Astrocyte (in vitro differentiated cells and primary cell): ENCODE measurements around the gene PTRH1. TPM values are rescaled to one million over a fixed set of nuclear protein-coding genes. Genes with fewer than 3 reads are reported as not detected.

Experiments
- DNase-seq: peaks from one replicate; pipeline ENCODE4 v3.0.0-alpha.2; 2010; ENCODE audit warnings: low read depth
- FAIRE-seq: peaks from 2 replicates; lab custom pipeline; 2011; peaks lifted over from hg19 to GRCh38; lab: Jason Lieb, UNC
- H2AFZ ChIP-seq: 2 replicates; pipeline ENCODE4 v1.6.0; 2012; ENCODE audit warnings: low read depth, low read length, inconsistent platforms
- H3K27ac ChIP-seq: 2 replicates; pipeline ENCODE4 v1.5.1; 2011; ENCODE audit warnings: low read depth, low read length, inconsistent platforms
- H3K27me3 ChIP-seq: 2 replicates; pipeline ENCODE4 v1.6.0; 2011; ENCODE audit warnings: low read length, inconsistent platforms; ENCODE audit not compliant: insufficient read depth
- H3K36me3 ChIP-seq: 2 replicates; pipeline ENCODE4 v1.5.1; 2011; ENCODE audit warnings: low read length, inconsistent platforms; ENCODE audit not compliant: insufficient read depth
- H3K4me1 ChIP-seq: 2 replicates; pipeline ENCODE4 v1.5.1; 2011; ENCODE audit warnings: low read length, inconsistent platforms; ENCODE audit not compliant: insufficient read depth
- H3K4me2 ChIP-seq: 2 replicates; pipeline ENCODE4 v1.6.0; 2012; ENCODE audit warnings: low read length, inconsistent platforms
- H3K4me3 ChIP-seq: 2 replicates; pipeline ENCODE4 v1.5.1; 2011; ENCODE audit warnings: low read depth, mild to moderate bottlenecking, low read length, inconsistent platforms; ENCODE audit not compliant: insufficient read depth
- H3K79me2 ChIP-seq: 2 replicates; pipeline ENCODE4 v1.6.0; 2012; ENCODE audit warnings: mild to moderate bottlenecking, low read length, inconsistent platforms; ENCODE audit not compliant: insufficient read depth
- H3K9ac ChIP-seq: 2 replicates; pipeline ENCODE4 v1.6.0; 2012; ENCODE audit warnings: mild to moderate bottlenecking, low read length, inconsistent platforms
- H3K9me3 ChIP-seq: 2 replicates; pipeline ENCODE4 v1.5.1; 2012; ENCODE audit warnings: low read depth, mild to moderate bottlenecking, low read length, inconsistent platforms; ENCODE audit not compliant: insufficient read depth
- H4K20me1 ChIP-seq: 2 replicates; pipeline ENCODE4 v1.6.0; 2012; ENCODE audit warnings: low read length, inconsistent platforms; ENCODE audit not compliant: insufficient read depth
- H3K27ac Mint-ChIP-seq: one replicate; pipeline ENCODE4 v1.8.0; 2021; ENCODE audit warnings: mild to moderate bottlenecking, mixed read lengths; ENCODE audit not compliant: unreplicated experiment
- H3K27me3 Mint-ChIP-seq: one replicate; pipeline ENCODE4 v1.8.0; 2021; ENCODE audit warnings: low read depth, mixed read lengths; ENCODE audit not compliant: unreplicated experiment
- H3K36me3 Mint-ChIP-seq: one replicate; pipeline ENCODE4 v1.8.0; 2021; ENCODE audit warnings: low read depth, mixed read lengths; ENCODE audit not compliant: unreplicated experiment
- H3K4me1 Mint-ChIP-seq: one replicate; pipeline ENCODE4 v1.8.0; 2021; ENCODE audit warnings: low read depth, mixed read lengths; ENCODE audit not compliant: unreplicated experiment
- H3K4me3 Mint-ChIP-seq: one replicate; pipeline ENCODE4 v1.8.0; 2021; ENCODE audit warnings: mild to moderate bottlenecking, moderate library complexity, mixed read lengths; ENCODE audit not compliant: unreplicated experiment
- H3K9me3 Mint-ChIP-seq: one replicate; pipeline ENCODE4 v1.8.0; 2021; ENCODE audit warnings: mild to moderate bottlenecking, mixed read lengths; ENCODE audit not compliant: unreplicated experiment
- CTCF ChIP-seq: IDR thresholded peaks from 2 replicates; pipeline ENCODE4 v1.5.1; 2011; ENCODE audit warnings: low read depth, mild to moderate bottlenecking, inconsistent platforms, low read length, moderate library complexity; ENCODE audit not compliant: insufficient read depth
- EZH2 ChIP-seq: IDR thresholded peaks from 2 replicates; pipeline ENCODE4 v1.6.1; 2012; ENCODE audit warnings: mild to moderate bottlenecking, low read length, inconsistent platforms; ENCODE audit not compliant: insufficient read depth
- total RNA-seq: library from RNA; stranded (reverse); gene quantifications from 2 replicates; pipeline ENCODE4 v1.2.1, GENCODE V29; 2021

Gene PTRH1
- total RNA-seq, 1 donor from 2014 or later: 9.9 TPM

DNA sequence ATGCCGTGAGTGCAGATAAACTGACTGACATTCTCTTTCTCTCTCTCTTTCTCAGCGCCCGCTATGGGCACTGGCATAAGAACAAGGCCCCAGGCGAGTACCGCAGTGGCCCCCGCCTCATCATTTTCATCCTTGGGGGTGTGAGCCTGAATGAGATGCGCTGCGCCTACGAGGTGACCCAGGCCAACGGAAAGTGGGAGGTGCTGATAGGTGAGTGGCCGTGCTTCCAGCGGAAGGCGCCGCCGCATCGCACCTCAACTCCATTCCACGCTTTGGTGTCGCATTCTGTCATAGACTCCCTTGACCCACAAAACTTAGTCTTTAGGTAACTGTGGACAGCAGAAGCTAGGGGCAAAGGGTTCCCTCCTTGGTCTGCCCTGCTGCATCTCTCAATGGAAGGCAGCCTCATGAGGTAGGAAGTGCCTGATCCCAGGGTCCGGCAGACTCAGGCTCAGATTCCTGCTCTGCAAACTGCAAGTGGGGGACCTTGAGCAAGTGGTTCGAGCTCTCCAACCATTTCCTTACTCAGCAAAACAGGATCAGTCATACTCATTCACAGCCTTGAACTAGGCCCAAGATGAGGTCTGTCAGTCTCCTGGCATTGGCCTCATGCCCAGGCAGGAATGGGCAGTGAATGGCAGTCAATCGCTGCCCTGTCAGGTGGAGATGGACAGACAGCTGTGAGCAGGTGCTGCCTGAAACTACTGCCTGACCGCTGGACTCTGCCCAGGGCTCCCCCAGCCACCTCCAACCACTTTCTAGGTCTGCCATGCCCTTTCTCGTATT lies 32.9 kb downstream of the PTRH1 start:
- TF ChIP-seq EZH2 (no peak), CTCF (no peak)
- H3K4me3 ChIP-seq: no peak overlapping the region
- H3K79me2 ChIP-seq: no peaks in the 10 kb centered on the region
- peaks cover 16% of the 10 kb centered on the region for H3K4me1 Mint-ChIP-seq
- H3K27ac ChIP-seq: no peak overlapping the region
- H3K4me2 ChIP-seq: no peak overlapping the region
- H3K27me3 Mint-ChIP-seq: peaks cover 4% of the 10 kb centered on the region
- no peaks in the 10 kb centered on the region for H4K20me1 ChIP-seq
- no peaks in the 10 kb centered on the region for H3K9me3 ChIP-seq
- peaks cover 4% of the 10 kb centered on the region for H3K36me3 ChIP-seq
- H3K27ac Mint-ChIP-seq: no peak overlapping the region
- H3K9ac ChIP-seq: no peak overlapping the region
- FAIRE-seq (no peak), DNase-seq (no peak)
- no peak overlapping the region for H2AFZ ChIP-seq
- no peaks in the 10 kb centered on the region for H3K27me3 ChIP-seq
- H3K9me3 Mint-ChIP-seq: no peaks in the 10 kb centered on the region
- peaks cover 38% of the 10 kb centered on the region for H3K36me3 Mint-ChIP-seq
- peaks cover 16% of the 10 kb centered on the region for H3K4me1 ChIP-seq
- no peak overlapping the region for H3K4me3 Mint-ChIP-seq

- no peak for FAIRE-seq
- H3K27ac Mint-ChIP-seq: no peak overlapping the region
- H3K27me3 Mint-ChIP-seq: peaks cover 4% of the 10 kb centered on the region
- Histone ChIP-seq H3K27ac (no peak overlapping the region), H3K9ac (no peak overlapping the region), H3K4me3 (no peak overlapping the region), H2AFZ (no peak overlapping the region), H4K20me1 (no peaks in the 10 kb centered on the region), H3K36me3 (peaks cover 9% of the 10 kb centered on the region), H3K4me2 (no peak overlapping the region), H3K9me3 (no peaks in the 10 kb centered on the region), H3K4me1 (peaks cover 16% of the 10 kb centered on the region), H3K27me3 (no peaks in the 10 kb centered on the region), H3K79me2 (no peaks in the 10 kb centered on the region)
- no peak for DNase-seq
- TF ChIP-seq CTCF: no peak
- TF ChIP-seq EZH2: no peak
- peaks cover 36% of the 10 kb centered on the region for H3K36me3 Mint-ChIP-seq
- H3K4me1 Mint-ChIP-seq: peaks cover 16% of the 10 kb centered on the region
- no peaks in the 10 kb centered on the region for H3K9me3 Mint-ChIP-seq
- no peak overlapping the region for H3K4me3 Mint-ChIP-seq
These were observed 34.6 kb downstream of the PTRH1 start for GRCh38 chr9:127680846-127681245.

- Mint-ChIP-seq H3K36me3 (peaks cover 36% of the 10 kb centered on the region), H3K9me3 (no peaks in the 10 kb centered on the region), H3K4me3 (no peak overlapping the region), H3K27me3 (peaks cover 4% of the 10 kb centered on the region), H3K27ac (no peak overlapping the region), H3K4me1 (peaks cover 16% of the 10 kb centered on the region)
- no peak overlapping the region for H3K9ac ChIP-seq
- H4K20me1 ChIP-seq: no peaks in the 10 kb centered on the region
- no peak overlapping the region for H3K4me3 ChIP-seq
- H3K27ac ChIP-seq: no peak overlapping the region
- H3K36me3 ChIP-seq: peaks cover 14% of the 10 kb centered on the region
- TF ChIP-seq EZH2 (no peak), CTCF (no peak)
- H3K27me3 ChIP-seq: no peaks in the 10 kb centered on the region
- DNase-seq: no peak
- no peaks in the 10 kb centered on the region for H3K79me2 ChIP-seq
- no peak overlapping the region for H3K4me2 ChIP-seq
- no peaks in the 10 kb centered on the region for H3K9me3 ChIP-seq
- H2AFZ ChIP-seq: no peak overlapping the region
- FAIRE-seq: no peak
- H3K4me1 ChIP-seq: peaks cover 16% of the 10 kb centered on the region
These were observed 35.2 kb downstream of the PTRH1 start for GRCh38 chr9:127680226-127680625.
